Adrenal gland (tissue), 5 donors: Measurements from ENCODE around the gene SAXO2.

Experiments
- POLR2A ChIP-seq, 2 donors: fragments of 450-650 bp; IDR thresholded peaks; one replicate each; pipeline ENCODE4 v1.6.1; 2017; ENCODE audit warnings: antibody characterized with exemption in 2 of 2, mild to moderate bottlenecking in 2 of 2, moderate library complexity in 1 of 2
- TF ChIP-seq, protein P1 (sequence below), 6 experiments: fragments of 450-650 bp in 4 of 6; fragments of 200-600 bp in 2 of 6; sonication (generic) in 1 of 6; IDR thresholded peaks; 1 replicate in 5 of 6; 2 replicates in 1 of 6; pipeline versions ENCODE4 v1.5.1 to v1.8.0; 2016 to 2021; ENCODE audit warnings: antibody characterized with exemption in 6 of 6, mild to moderate bottlenecking in 2 of 6, moderate library complexity in 1 of 6
- donor health status: DM: no; HTN: no; CAD: no.

- TF ChIP-seq, protein P1, sequence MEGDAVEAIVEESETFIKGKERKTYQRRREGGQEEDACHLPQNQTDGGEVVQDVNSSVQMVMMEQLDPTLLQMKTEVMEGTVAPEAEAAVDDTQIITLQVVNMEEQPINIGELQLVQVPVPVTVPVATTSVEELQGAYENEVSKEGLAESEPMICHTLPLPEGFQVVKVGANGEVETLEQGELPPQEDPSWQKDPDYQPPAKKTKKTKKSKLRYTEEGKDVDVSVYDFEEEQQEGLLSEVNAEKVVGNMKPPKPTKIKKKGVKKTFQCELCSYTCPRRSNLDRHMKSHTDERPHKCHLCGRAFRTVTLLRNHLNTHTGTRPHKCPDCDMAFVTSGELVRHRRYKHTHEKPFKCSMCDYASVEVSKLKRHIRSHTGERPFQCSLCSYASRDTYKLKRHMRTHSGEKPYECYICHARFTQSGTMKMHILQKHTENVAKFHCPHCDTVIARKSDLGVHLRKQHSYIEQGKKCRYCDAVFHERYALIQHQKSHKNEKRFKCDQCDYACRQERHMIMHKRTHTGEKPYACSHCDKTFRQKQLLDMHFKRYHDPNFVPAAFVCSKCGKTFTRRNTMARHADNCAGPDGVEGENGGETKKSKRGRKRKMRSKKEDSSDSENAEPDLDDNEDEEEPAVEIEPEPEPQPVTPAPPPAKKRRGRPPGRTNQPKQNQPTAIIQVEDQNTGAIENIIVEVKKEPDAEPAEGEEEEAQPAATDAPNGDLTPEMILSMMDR (IDR thresholded peaks at IDR 0.05), result no peak
- TF ChIP-seq POLR2A (IDR thresholded peaks at IDR 0.05), result no peak
Observed at GRCh38 chr15:82312586-82313349, 50.1 kb downstream of the SAXO2 start.
